ENCODE results near the gene CMPK2.

GRCh38 chr2:6879011-6879410 lies 13.3 kb upstream of the CMPK2 start:
- no peak for TF ChIP-seq ZNF626 (tag by site-specific recombination; IDR thresholded peaks at IDR 0.05)
- no peak for TF ChIP-seq ZNF324 (tag by site-specific recombination; IDR thresholded peaks at IDR 0.05)
- no peak for TF ChIP-seq ZNF747 (tag by site-specific recombination; IDR thresholded peaks at IDR 0.05)
- TF ChIP-seq ZNF639 (tag by site-specific recombination; IDR thresholded peaks at IDR 0.05) = no peak
- TF ChIP-seq ZNF621 (tag by site-specific recombination; IDR thresholded peaks at IDR 0.05) = no peak
- TF ChIP-seq ZNF341 (tag by site-specific recombination; IDR thresholded peaks at IDR 0.05; ENCODE audit: low read depth) = no peak
- no peak for TF ChIP-seq CTCF (tag by site-specific recombination; IDR thresholded peaks at IDR 0.05)
- no peak for TF ChIP-seq PATZ1 (tag by site-specific recombination; IDR thresholded peaks at IDR 0.05)
- TF ChIP-seq ZSCAN23 (tag by site-specific recombination; IDR thresholded peaks at IDR 0.05) = no peak
- TF ChIP-seq REST (tag by site-specific recombination; IDR thresholded peaks at IDR 0.05) = no peak
- TF ChIP-seq ZSCAN5A (tag by site-specific recombination; IDR thresholded peaks at IDR 0.05) = no peak
- no peak for TF ChIP-seq PRDM4 (tag by site-specific recombination; IDR thresholded peaks at IDR 0.05)

All from HEK293 (cell line).